Tibial nerve (tissue), 4 donors: ENCODE measurements around the gene ZNF747. TPM values are rescaled to one million over a fixed set of nuclear protein-coding genes. Genes with fewer than 3 reads are reported as not detected.

Experiments used
- DNase-seq, 2 donors: peaks; one replicate each; pipeline ENCODE4 v3.0.0-alpha.2; 2019; ENCODE audit warnings: low spot score in 2 of 2
- H3K27ac ChIP-seq, 4 donors: fragments of 200-600 bp; sonication (generic) in 3 of 4; one replicate each; pipeline ENCODE4 v1.5.1; 2017 to 2019; ENCODE audit warnings: mild to moderate bottlenecking in 1 of 4
- H3K27me3 ChIP-seq, 2 donors: fragments of 200-600 bp; sonication (generic) in 1 of 2; one replicate each; pipeline versions ENCODE4 v1.5.1 to v1.6.0; 2017 to 2019
- H3K36me3 ChIP-seq, 3 donors: fragments of 200-600 bp; sonication (generic); one replicate each; pipeline ENCODE4 v1.5.1; 2018 to 2019
- H3K4me1 ChIP-seq, 4 donors: fragments of 200-600 bp; sonication (generic) in 3 of 4; one replicate each; pipeline ENCODE4 v1.5.1; 2017 to 2019
- H3K4me3 ChIP-seq, 4 donors: fragments of 200-600 bp; sonication (generic) in 3 of 4; one replicate each; pipeline ENCODE4 v1.5.1; 2017 to 2019; ENCODE audit warnings: mild to moderate bottlenecking in 1 of 4, moderate library complexity in 1 of 4
- H3K9me3 ChIP-seq, 4 donors: fragments of 200-600 bp; sonication (generic) in 3 of 4; one replicate each; pipeline ENCODE4 v1.5.1; 2017 to 2019
- CTCF ChIP-seq, 5 experiments: fragments of 200-600 bp in 3 of 5; fragments of 450-650 bp in 2 of 5; sonication (generic) in 3 of 5; IDR thresholded peaks; one replicate each; pipeline ENCODE4 v1.5.1; 2016 to 2019; ENCODE audit warnings: antibody characterized with exemption in 5 of 5, mild to moderate bottlenecking in 3 of 5, moderate library complexity in 2 of 5
- EP300 ChIP-seq, 2 donors: sonication (generic); formaldehyde crosslinking; IDR thresholded peaks; one replicate each; pipeline ENCODE4 v1.6.1; 2017; ENCODE audit warnings: antibody characterized with exemption in 2 of 2, mild to moderate bottlenecking in 1 of 2
- POLR2A ChIP-seq, 2 donors: fragments of 450-650 bp; IDR thresholded peaks; one replicate each; pipeline ENCODE4 v1.6.1; 2017; ENCODE audit warnings: antibody characterized with exemption in 2 of 2, mild to moderate bottlenecking in 2 of 2, moderate library complexity in 2 of 2
- WGBS, 2 donors: methylation state at CpG; one replicate each; pipeline ENCODE4 v1.1.5; 2018; 5-methylcytosine and 5-hydroxymethylcytosine counted together
- total RNA-seq, 4 donors: library from RNA; depleted of rRNA; stranded (reverse); fragments of >200 nt; gene quantifications; one replicate each; pipeline ENCODE4 v1.1.0, GENCODE V29; 2016

Gene ZNF747
- total RNA-seq, 4 donors from 2014 or later: 17.4 to 22.2 (median 19.6) TPM

- Histone ChIP-seq H3K27me3 (no peaks in the 10 kb centered on the region), H3K9me3 (no peaks in the 10 kb centered on the region), H3K4me1 (no peaks in the 10 kb centered on the region), H3K4me3 (no peak overlapping the region), H3K27ac (no peak overlapping the region), H3K36me3 (no peaks in the 10 kb centered on the region)
- 74 to 75% methylated on average over 6 of the region's 6 CpGs for WGBS, 2 donors
- TF ChIP-seq POLR2A (IDR thresholded peaks at IDR 0.05) (no peak), CTCF (IDR thresholded peaks at IDR 0.05) (no peak), EP300 (IDR thresholded peaks at IDR 0.05) (no peak)
- DNase-seq: no peak
These were observed 31.0 kb downstream of the ZNF747 start for GRCh38 chr16:30503403-30504296.

GRCh38 chr16:30499284-30499683 lies 35.4 kb downstream of the ZNF747 start:
- Histone ChIP-seq H3K27me3 (no peaks in the 10 kb centered on the region), H3K27ac (no peak overlapping the region), H3K36me3 (no peaks in the 10 kb centered on the region), H3K9me3 (no peaks in the 10 kb centered on the region), H3K4me1 (no peaks in the 10 kb centered on the region), H3K4me3 (no peak overlapping the region)
- WGBS, 2 donors: 78 to 81% methylated on average over 8 of the region's 8 CpGs
- DNase-seq: no peak
- TF ChIP-seq EP300 (IDR thresholded peaks at IDR 0.05) (no peak), CTCF (IDR thresholded peaks at IDR 0.05) (no peak), POLR2A (IDR thresholded peaks at IDR 0.05) (no peak)

- WGBS, 2 donors: 64 to 67% methylated on average over 12 of the region's 12 CpGs
- H3K36me3 ChIP-seq: no peaks in the 10 kb centered on the region
- DNase-seq: no peak
- no peaks in the 10 kb centered on the region for H3K27me3 ChIP-seq
- TF ChIP-seq CTCF (IDR thresholded peaks at IDR 0.05) (no peak), POLR2A (IDR thresholded peaks at IDR 0.05) (no peak), EP300 (IDR thresholded peaks at IDR 0.05) (no peak)
- no peak overlapping the region for H3K4me3 ChIP-seq
- H3K9me3 ChIP-seq: no peaks in the 10 kb centered on the region
- no peak overlapping the region for H3K27ac ChIP-seq
- no peaks in the 10 kb centered on the region for H3K4me1 ChIP-seq
These were observed 39.9 kb downstream of the ZNF747 start for GRCh38 chr16:30494709-30495108.

GRCh38 chr16:30493941-30494488 lies 40.6 kb downstream of the ZNF747 start:
- H3K27ac ChIP-seq: no peak overlapping the region
- H3K4me3 ChIP-seq: no peak overlapping the region
- H3K4me1 ChIP-seq: no peaks in the 10 kb centered on the region
- WGBS, 2 donors: 69 to 80% methylated on average over 11 of the region's 11 CpGs
- DNase-seq: no peak
- TF ChIP-seq CTCF (IDR thresholded peaks at IDR 0.05) (no peak), EP300 (IDR thresholded peaks at IDR 0.05) (no peak)
- no peaks in the 10 kb centered on the region for H3K9me3 ChIP-seq
- no peaks in the 10 kb centered on the region for H3K36me3 ChIP-seq
- no peaks in the 10 kb centered on the region for H3K27me3 ChIP-seq

- Histone ChIP-seq H3K4me3 (no peak overlapping the region), H3K4me1 (no peaks in the 10 kb centered on the region), H3K36me3 (no peaks in the 10 kb centered on the region), H3K9me3 (no peaks in the 10 kb centered on the region), H3K27me3 (no peaks in the 10 kb centered on the region), H3K27ac (no peak overlapping the region)
- no peak for TF ChIP-seq POLR2A (IDR thresholded peaks at IDR 0.05)
- TF ChIP-seq EP300 (IDR thresholded peaks at IDR 0.05): no peak
- TF ChIP-seq CTCF (IDR thresholded peaks at IDR 0.05): no peak
- 36 to 37% methylated on average over 6 of the region's 6 CpGs for whole genome bisulfite sequencing, 2 donors
- DNase-seq: no peak
These were observed 42.8 kb downstream of the ZNF747 start for GRCh38 chr16:30491744-30492308.
